Measurements from ENCODE around the gene NUCB2. TPM values are rescaled to one million over a fixed set of nuclear protein-coding genes. Genes with fewer than 3 reads are reported as not detected.

NUCB2 gene
- total RNA-seq, 1 experiment from 2014 or later, result 27.6 TPM

DNA sequence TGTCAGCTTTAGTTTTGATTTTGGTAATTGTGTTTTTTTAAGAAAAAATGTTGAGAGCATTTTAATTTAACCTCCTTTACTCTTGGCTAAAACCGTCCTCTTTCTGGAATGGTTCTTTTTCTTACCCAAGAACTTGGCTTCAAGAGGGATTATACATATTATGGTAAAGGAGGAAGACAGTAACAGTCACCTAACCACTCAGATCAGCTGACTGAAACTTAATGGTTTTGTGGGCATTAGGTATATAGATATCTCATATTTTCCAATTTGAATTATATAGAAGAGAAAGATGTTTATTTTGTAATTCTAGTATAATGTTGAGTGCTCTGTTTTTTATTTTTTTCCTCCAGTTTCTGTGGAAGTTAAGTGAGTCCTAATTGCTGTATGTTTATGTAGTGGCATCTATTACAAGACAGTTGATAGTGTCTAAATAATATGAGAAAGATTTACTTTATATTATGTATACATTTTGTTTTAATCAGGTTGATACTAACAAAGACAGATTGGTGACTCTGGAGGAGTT is 38.4 kb downstream of the NUCB2 start:
- H3K4me3 ChIP-seq (ENCODE audit: low read length), result no peak overlapping the region
- H4K20me1 ChIP-seq (ENCODE audit: low read length), result no peaks in the 10 kb centered on the region
- H3K27me3 ChIP-seq (ENCODE audit: low read length), result no peaks in the 10 kb centered on the region
- POLR2A ChIA-PET (ENCODE audit: unreplicated experiment), result no interaction called here
- no peaks in the 10 kb centered on the region for H3K79me2 ChIP-seq (ENCODE audit: low read length)
- no peak overlapping the region for H3K27ac ChIP-seq (ENCODE audit: low read length)
- CTCF ChIA-PET, result no interaction called here
- no peaks in the 10 kb centered on the region for H3K36me3 ChIP-seq (ENCODE audit: low read depth, low read length)
- no peak overlapping the region for H3K9ac ChIP-seq (ENCODE audit: low read length)
- H2AFZ ChIP-seq (ENCODE audit: low read length), result no peak overlapping the region
- no peaks in the 10 kb centered on the region for H3K9me2 ChIP-seq (replicated peaks; ENCODE audit: low read length)
- DNase-seq (no peak), ATAC-seq (no peak)
- peaks cover 11% of the 10 kb centered on the region for H3K4me1 ChIP-seq (ENCODE audit: insufficient read depth, low read length)
- no peaks in the 10 kb centered on the region for H3K9me3 ChIP-seq (ENCODE audit: low read length)
- no peaks in the 10 kb centered on the region for H3F3A ChIP-seq (ENCODE audit: low read length, unreplicated experiment)
- TF ChIP-seq EZH2phosphoT487 (IDR thresholded peaks at IDR 0.05; ENCODE audit: borderline replicate concordance, low read length) (no peak), EZH2 (IDR thresholded peaks at IDR 0.05; ENCODE audit: low read length, unreplicated experiment) (no peak), CTCF (conservative IDR thresholded peaks at IDR 0.05; ENCODE audit: low read depth, low read length) (no peak)
- no peak overlapping the region for H3K4me2 ChIP-seq (ENCODE audit: low read length)
- intact Hi-C loops (cut with micrococcal nuclease), result no loop called here
- BruUV-seq (replicated peaks), result no TSS peak

DNA sequence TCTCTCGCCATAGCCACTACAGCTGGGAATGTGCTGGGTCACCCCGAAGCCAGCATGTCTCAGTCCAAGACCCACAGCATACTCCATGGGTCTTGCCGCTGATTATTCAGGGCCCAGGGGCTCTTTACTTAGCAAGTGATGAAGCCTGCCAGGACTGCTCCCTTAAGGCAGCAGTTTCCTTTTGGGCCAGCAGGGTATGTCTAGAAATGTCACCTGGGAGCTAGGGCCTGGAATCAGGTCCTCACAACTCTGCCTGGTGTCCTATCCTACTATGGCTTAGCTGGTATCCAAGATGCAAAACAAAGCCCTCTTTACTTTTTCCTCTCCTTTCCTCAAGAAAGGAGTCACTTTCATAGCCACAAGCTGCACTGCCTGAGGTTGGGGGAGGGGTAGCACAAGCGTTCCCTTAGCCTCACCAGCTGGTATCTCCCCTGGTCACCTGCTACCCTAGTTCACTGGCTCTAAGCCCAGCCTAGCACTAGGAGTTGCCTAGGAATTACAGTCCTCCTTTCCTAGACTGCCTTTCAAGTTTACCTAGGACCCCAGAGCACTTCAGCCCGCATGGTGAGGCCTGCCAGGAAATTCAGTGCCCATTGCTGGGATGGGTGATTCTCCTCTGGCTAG is 52.4 kb downstream of the NUCB2 start:
- no peak overlapping the region for H3K27ac ChIP-seq (ENCODE audit: low read length)
- no peaks in the 10 kb centered on the region for H3K27me3 ChIP-seq (ENCODE audit: low read length)
- ATAC-seq (no peak), DNase-seq (no peak)
- intact Hi-C loops (cut with micrococcal nuclease), result no loop called here
- no peaks in the 10 kb centered on the region for H3K9me2 ChIP-seq (replicated peaks; ENCODE audit: low read length)
- no peak overlapping the region for H2AFZ ChIP-seq (ENCODE audit: low read length)
- H3K4me2 ChIP-seq (ENCODE audit: low read length), result no peak overlapping the region
- ChIA-PET CTCF (no interaction called here), POLR2A (ENCODE audit: unreplicated experiment) (no interaction called here)
- no peaks in the 10 kb centered on the region for H3K79me2 ChIP-seq (ENCODE audit: low read length)
- H3K4me3 ChIP-seq (ENCODE audit: low read length), result no peak overlapping the region
- H3K36me3 ChIP-seq (ENCODE audit: low read depth, low read length), result no peaks in the 10 kb centered on the region
- H3K4me1 ChIP-seq (ENCODE audit: insufficient read depth, low read length), result no peaks in the 10 kb centered on the region
- H4K20me1 ChIP-seq (ENCODE audit: low read length), result no peaks in the 10 kb centered on the region
- H3F3A ChIP-seq (ENCODE audit: low read length, unreplicated experiment), result no peaks in the 10 kb centered on the region
- no TSS peak for BruUV-seq (replicated peaks)
- TF ChIP-seq EZH2phosphoT487 (IDR thresholded peaks at IDR 0.05; ENCODE audit: borderline replicate concordance, low read length) (no peak), CTCF (conservative IDR thresholded peaks at IDR 0.05; ENCODE audit: low read depth, low read length) (0 out of 2 replicates have a peak, but pooled peaks have one; percentile 11), EZH2 (IDR thresholded peaks at IDR 0.05; ENCODE audit: low read length, unreplicated experiment) (no peak)
- H3K9me3 ChIP-seq (ENCODE audit: low read length), result no peaks in the 10 kb centered on the region
- no peak overlapping the region for H3K9ac ChIP-seq (ENCODE audit: low read length)

- Histone ChIP-seq H3F3A (ENCODE audit: low read length, unreplicated experiment) (no peaks in the 10 kb centered on the region), H3K79me2 (ENCODE audit: low read length) (no peaks in the 10 kb centered on the region), H3K9me2 (replicated peaks; ENCODE audit: low read length) (no peaks in the 10 kb centered on the region), H3K9ac (ENCODE audit: low read length) (no peak overlapping the region), H3K27me3 (ENCODE audit: low read length) (no peaks in the 10 kb centered on the region), H3K9me3 (ENCODE audit: low read length) (no peaks in the 10 kb centered on the region), H4K20me1 (ENCODE audit: low read length) (no peaks in the 10 kb centered on the region), H3K27ac (ENCODE audit: low read length) (no peak overlapping the region), H3K4me1 (ENCODE audit: insufficient read depth, low read length) (no peaks in the 10 kb centered on the region), H2AFZ (ENCODE audit: low read length) (no peak overlapping the region), H3K4me2 (ENCODE audit: low read length) (no peak overlapping the region), H3K36me3 (ENCODE audit: low read depth, low read length) (no peaks in the 10 kb centered on the region), H3K4me3 (ENCODE audit: low read length) (no peak overlapping the region)
- ChIA-PET CTCF (interaction anchor here (0.6 kb wide), 1 partner anchor 454 kb away, joined by 3 read pairs; no protein-coding TSS in a partner anchor), POLR2A (ENCODE audit: unreplicated experiment) (no interaction called here)
- DNase-seq (no peak), ATAC-seq (no peak)
- no TSS peak for BruUV-seq (replicated peaks)
- TF ChIP-seq EZH2 (IDR thresholded peaks at IDR 0.05; ENCODE audit: low read length, unreplicated experiment) (no peak), EZH2phosphoT487 (IDR thresholded peaks at IDR 0.05; ENCODE audit: borderline replicate concordance, low read length) (no peak), CTCF (conservative IDR thresholded peaks at IDR 0.05; ENCODE audit: low read depth, low read length) (no peak)
- intact Hi-C loops (cut with micrococcal nuclease), result no loop called here
Measured at GRCh38 chr11:17331669-17332068, 55.1 kb downstream of the NUCB2 start.

Measured in PC-3 (cell line).